Measurements from ENCODE around the gene FGFR3. TPM values are rescaled to one million over a fixed set of nuclear protein-coding genes. Genes with fewer than 3 reads are reported as not detected.

FGFR3 gene
- total and polyA plus RNA-seq, 2 of the 8 experiments (the other 6 are each of a cell fraction or from before 2014, with no cell fraction given): 9.0 to 19.5 TPM

DNA sequence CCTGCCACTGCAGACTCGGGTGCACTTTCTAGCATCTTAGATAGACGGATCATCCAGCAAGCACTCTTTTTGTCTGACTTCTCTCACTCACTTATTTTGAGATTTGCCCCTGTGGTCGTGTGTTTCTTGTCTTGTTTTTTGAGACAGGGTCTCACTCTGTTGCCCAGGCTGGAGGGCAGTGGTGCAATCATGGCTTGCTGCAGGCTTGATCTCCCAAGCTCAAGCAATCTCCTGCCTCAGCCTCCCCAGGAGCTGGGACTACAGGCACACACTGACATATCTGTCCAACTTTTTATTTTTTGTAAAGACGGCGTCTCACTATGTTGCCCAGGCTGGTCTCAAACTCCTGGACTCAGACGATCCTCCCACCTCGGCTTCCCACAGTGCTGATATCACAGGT is 26.7 kb downstream of the FGFR3 start:
- FAIRE-seq (no peak), DNase-seq (ENCODE audit: low read depth in 1 of 2, low spot score in 2 of 2) (no peak)
- Histone ChIP-seq H3K23ac (ENCODE audit: insufficient read length) (no peak overlapping the region), H3K36me3 (ENCODE audit: control insufficient read depth in 2 of 4, insufficient read depth in 4 of 4, low read length in 3 of 4) (peaks cover 0 to 24% (median 11%) of the 10 kb centered on the region in 4 experiments; a peak in 7 of 8 replicates), H3K27me3 (replicated peaks in 1 of 4; ENCODE audit: control insufficient read depth in 3 of 4, extremely low read depth in 1 of 4, insufficient read depth in 3 of 4, low read length in 3 of 4) (no peaks in the 10 kb centered on the region), H3K27ac (ENCODE audit: low read depth, low read length) (no peak overlapping the region), H3K4me1 (replicated peaks in 1 of 4; ENCODE audit: control insufficient read depth in 3 of 4, insufficient read depth in 4 of 4, low read length in 3 of 4) (no peaks in the 10 kb centered on the region), H2AK5ac (ENCODE audit: low read depth, low read length) (no peak overlapping the region), H3K79me1 (ENCODE audit: low read depth, low read length) (no peaks in the 10 kb centered on the region), H4K5ac (ENCODE audit: insufficient read length, low read depth, low read length) (no peak overlapping the region), H3K56ac (replicated peaks; ENCODE audit: insufficient read length, low read depth, low read length) (no peak overlapping the region), H2AFZ (ENCODE audit: low read length) (no peak overlapping the region), H3K4ac (replicated peaks; ENCODE audit: insufficient read length, low read depth, low read length) (no peak overlapping the region), H3K18ac (ENCODE audit: extremely low read depth, low read length) (no peak overlapping the region), H3K14ac (ENCODE audit: insufficient read length) (no peak overlapping the region), H2BK120ac (replicated peaks; ENCODE audit: low read depth, low read length) (no peak overlapping the region), H4K91ac (replicated peaks; ENCODE audit: insufficient read length, low read length) (no peak overlapping the region), H2BK15ac (ENCODE audit: low read length) (no peak overlapping the region), H3K9ac (replicated peaks in 1 of 4; ENCODE audit: extremely low read depth in 1 of 4, low read depth in 3 of 4, low read length in 3 of 4) (no peak overlapping the region), H3K79me2 (ENCODE audit: control insufficient read depth in 1 of 2, insufficient read depth in 2 of 2, low read length in 2 of 2) (no peaks in the 10 kb centered on the region), H2BK5ac (ENCODE audit: low read depth, low read length) (no peak overlapping the region), H4K8ac (ENCODE audit: extremely low read depth, insufficient read depth, low read length) (no peak overlapping the region), H2BK20ac (ENCODE audit: low read length) (no peak overlapping the region), H3K23me2 (ENCODE audit: low read depth, low read length) (no peaks in the 10 kb centered on the region), H3K9me3 (ENCODE audit: insufficient read depth in 2 of 2, low read depth in 1 of 2, low read length in 1 of 2) (no peaks in the 10 kb centered on the region), H2BK12ac (ENCODE audit: low read depth, low read length) (no peak overlapping the region), H3K4me2 (ENCODE audit: insufficient read depth in 1 of 2, low read depth in 2 of 2, low read length in 2 of 2) (no peak overlapping the region), H3K4me3 (ENCODE audit: extremely low read depth in 1 of 4, insufficient read depth in 2 of 4, low read depth in 3 of 4, low read length in 4 of 4) (no peak overlapping the region), H4K20me1 (replicated peaks in 1 of 2; ENCODE audit: control insufficient read depth in 1 of 2, insufficient read depth in 2 of 2, low read length in 2 of 2) (peaks cover 0 to 2% of the 10 kb centered on the region in 2 experiments)
- WGBS, 2 experiments (ENCODE audit: extremely low coverage in 1 of 2, insufficient coverage in 1 of 2, insufficient read length in 1 of 2, insufficient replicate concordance in 2 of 2, low coverage in 1 of 2, low lambda C conversion rate in 2 of 2, missing lambda C conversion rate in 1 of 2): 90% methylated on average over 7 of the region's 7 CpGs; no CpG with 5 or more reads in 1 of the 2 experiments
- CTCF ChIA-PET (ENCODE audit: partially characterized antibody): interaction anchor here (0.8 to 71.2 kb wide), 6 partner anchors 32 to 91 kb away, joined by 3 to 2507 read pairs (median 4); no protein-coding TSS in a partner anchor
- POLR2A ChIA-PET (ENCODE audit: partially characterized antibody): interaction anchor here (1.0 kb wide), 1 partner anchor 28 kb away, joined by 3 read pairs; no protein-coding TSS in a partner anchor
- no peak for TF ChIP-seq EZH2 (IDR thresholded peaks at IDR 0.05; ENCODE audit: low read depth, low read length, severe bottlenecking)
- no peak for TF ChIP-seq POU5F1 (IDR thresholded peaks at IDR 0.05; ENCODE audit: low read depth, low read length)
- no peak for TF ChIP-seq PHF8 (conservative IDR thresholded peaks at IDR 0.05; ENCODE audit: low read depth, low read length)
- no peak for TF ChIP-seq NRF1 (IDR thresholded peaks at IDR 0.05; ENCODE audit: low read depth, low read length)
- no peak for TF ChIP-seq POLR2AphosphoS5 (IDR thresholded peaks at IDR 0.05; ENCODE audit: low read depth, low read length)
- TF ChIP-seq TAF1 (IDR thresholded peaks at IDR 0.05; ENCODE audit: low read depth, low read length): no peak
- TF ChIP-seq CHD1 (IDR thresholded peaks at IDR 0.05; ENCODE audit: low read depth, low read length): no peak
- TF ChIP-seq SIRT6 (IDR thresholded peaks at IDR 0.05; ENCODE audit: low read length): no peak
- no peak for TF ChIP-seq CTBP2 (IDR thresholded peaks at IDR 0.05; ENCODE audit: borderline replicate concordance, insufficient read depth, insufficient read length, low read length)
- no peak for TF ChIP-seq RFX5 (IDR thresholded peaks at IDR 0.05; ENCODE audit: borderline replicate concordance, low read depth, low read length)

Data from H1 (cell line).